NCI-H748 treated with DMSO at 0.1 percent for 48 hours (cell line): ENCODE data around the gene DRC7.
"Not testable (repeated sequence)": the region's sequence is repeated elsewhere in the genome, so short reads cannot be mapped to it uniquely, and the experiment has no call there.

Experiments used
- DNase-seq: peaks from one replicate; lab custom pipeline; 2025; lab: John Stamatoyannopoulos, UW

DRC7 gene

DNA sequence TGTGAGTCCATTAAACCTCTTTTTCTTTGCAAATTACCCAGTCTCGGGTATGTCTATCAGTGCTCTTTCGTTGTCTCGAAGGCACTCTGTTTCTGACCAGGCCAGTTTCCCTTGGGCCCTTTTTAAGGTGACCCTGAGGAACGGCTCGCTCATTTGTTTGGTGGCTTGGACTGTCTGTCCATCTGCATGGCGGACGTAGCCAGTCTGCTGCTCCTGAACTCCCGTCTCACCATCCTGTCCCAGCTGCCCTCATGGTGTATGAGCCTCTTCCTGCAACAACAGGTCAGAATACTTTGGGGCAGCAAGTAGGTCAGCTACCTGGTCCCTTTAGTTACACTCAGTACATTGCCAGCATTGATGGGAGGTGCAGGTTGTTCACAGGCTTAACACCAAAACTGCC, 19.0 kb downstream of the DRC7 start:
- no peak for DNase-seq

DNA sequence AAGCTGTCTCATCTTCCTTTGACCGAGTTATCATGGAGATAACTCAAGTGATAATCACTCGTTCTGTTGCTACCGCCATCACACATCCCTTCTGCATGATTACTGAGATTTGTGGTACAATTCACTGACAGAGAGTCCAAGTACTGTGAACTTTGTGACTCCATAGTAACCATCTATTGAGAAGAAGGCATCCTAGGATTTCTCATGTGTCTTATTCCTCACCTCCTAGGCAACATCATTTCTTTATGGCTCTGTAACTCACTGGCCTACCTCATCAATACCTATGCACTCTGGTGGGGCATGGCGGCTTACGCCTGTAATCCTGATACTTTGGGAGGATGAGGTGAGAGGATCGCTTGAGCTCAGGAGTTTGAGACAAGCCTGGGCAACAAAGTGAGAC, 19.4 kb downstream of the DRC7 start:
- no peak for DNase-seq

DNA sequence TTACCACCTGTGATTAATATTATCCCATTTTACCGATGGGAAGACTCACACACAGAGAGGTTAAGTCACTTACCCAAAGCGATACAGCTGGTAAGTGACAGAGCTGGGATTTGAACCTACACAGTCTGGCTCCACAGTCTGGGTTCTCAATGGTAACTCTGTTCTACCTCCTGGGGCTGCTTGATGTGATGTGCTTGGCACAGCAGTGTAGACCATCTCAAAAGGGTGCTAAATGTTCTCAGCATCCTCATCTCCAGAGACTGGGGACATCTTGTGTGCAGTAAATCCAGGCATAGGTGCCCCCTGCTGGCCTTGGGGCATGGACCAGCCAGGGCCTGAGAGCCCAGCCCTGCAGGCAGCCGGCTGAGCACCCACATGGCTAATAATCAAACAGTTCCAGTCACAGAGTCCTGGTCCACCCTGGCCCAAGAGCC, 25.6 kb downstream of the DRC7 start:
- DNase-seq, result no peak

DNA sequence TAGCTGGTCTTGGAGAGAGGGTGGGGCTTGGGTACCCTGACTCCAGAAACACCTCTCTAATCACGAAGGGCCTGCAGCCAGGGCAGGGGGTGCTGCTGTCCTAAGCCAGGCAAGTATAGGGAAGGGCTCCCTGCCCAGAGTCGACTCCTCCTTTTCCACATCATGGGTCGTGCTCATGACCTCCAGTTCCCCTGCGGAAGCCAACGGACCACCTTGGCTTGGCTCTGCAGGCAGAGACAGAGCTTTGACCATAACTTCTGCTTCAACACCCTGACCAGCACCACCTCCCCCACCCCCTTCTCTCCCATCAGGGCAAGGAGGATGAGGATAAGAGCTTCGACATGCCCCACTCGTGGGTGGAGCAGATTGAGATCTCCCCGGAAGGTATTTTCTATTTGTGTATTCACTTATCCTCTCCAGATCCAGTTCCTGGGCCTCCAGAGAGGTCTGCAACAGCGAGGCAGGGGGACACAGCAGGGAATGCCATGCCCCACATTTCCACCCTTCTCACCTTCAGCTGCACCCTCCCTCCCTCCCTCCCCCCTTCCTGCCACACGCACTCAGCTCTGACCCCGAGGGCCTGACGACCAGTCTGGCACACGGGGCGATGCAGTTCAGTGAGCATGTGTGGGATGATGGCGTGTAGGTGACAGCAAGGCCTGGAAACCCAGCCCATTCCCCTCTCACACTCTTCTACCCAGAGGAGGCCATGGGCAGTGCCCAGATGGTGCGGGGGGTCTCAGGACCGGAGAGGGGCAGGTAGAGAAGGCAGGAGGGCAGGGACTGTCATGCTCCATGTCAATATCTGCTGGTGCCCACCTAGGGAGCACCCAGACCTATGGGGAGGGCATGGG, 27.0 kb downstream of the DRC7 start:
- DNase-seq, result no peak

DNA sequence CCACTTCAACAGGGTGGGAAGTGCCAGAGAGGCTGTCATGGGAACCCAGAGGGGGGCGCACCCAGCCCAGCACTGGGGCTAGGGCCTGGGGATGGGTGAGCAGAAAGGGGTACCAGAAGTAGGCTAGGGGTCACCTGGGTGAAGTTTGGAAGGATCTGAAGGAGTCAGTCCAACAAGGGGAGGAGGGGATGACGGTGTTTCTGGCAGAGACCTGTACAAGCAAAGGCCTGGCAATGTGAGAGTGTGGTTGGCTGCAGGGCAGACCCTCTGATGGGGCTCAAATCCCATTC, 27.5 kb downstream of the DRC7 start:
- no peak for DNase-seq

DNA sequence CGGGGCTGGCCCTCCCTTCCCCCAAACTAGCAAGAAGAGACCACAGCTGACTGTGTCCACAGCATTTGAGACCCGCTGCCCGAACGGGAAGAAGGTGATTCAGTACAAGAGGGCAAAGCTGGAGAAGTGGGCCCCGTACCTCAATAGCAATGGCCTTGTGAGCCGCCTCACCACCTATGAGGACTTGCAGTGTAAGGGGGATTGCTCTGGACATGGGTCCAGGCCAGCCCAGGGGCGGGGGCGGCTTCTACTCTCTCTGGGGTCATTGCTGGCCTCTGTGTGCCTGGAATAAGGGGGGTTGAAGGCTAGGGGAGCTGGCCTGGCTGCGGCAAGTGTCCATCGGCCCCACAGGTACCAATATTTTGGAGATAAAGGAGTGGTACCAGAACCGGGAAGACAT, 28.0 kb downstream of the DRC7 start:
- no peak for DNase-seq

DNA sequence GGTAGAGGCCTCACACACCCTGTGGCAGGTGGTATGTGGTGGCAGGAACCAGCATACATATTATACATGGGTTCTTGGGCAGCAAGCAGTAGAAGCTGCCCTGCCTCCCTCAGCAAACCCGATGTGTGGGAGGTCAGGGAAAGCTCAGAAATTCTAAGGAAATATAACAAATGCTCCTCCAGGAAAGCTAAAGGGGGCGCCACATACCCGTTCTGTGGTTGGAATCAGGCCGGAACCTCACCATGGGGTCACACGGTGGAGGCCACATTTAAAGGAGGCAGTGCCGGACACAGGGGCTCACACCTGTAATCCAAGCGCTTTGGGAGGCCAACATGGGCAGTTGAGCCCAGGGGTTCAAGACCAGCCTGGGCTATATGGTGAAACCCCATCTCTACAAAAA, 28.6 kb downstream of the DRC7 start:
- no peak for DNase-seq

DNA sequence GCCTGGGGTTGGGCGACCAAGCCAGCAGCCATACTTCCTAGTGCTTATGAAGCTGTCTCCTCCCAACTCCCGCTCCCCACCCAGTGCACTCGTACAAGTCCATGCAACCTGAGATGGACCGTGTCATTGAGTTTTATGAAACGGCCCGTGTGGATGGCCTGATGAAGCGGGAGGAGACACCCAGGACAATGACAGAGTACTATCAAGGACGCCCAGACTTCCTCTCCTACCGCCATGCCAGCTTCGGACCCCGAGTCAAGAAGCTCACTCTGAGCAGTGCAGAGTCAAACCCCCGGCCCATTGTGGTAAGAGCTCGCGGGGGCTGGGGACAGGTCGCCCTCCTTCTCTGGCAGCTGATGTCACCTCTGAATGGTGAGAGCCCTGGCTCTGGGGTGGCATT, 29.9 kb downstream of the DRC7 start:
- DNase-seq, result no peak

DNA sequence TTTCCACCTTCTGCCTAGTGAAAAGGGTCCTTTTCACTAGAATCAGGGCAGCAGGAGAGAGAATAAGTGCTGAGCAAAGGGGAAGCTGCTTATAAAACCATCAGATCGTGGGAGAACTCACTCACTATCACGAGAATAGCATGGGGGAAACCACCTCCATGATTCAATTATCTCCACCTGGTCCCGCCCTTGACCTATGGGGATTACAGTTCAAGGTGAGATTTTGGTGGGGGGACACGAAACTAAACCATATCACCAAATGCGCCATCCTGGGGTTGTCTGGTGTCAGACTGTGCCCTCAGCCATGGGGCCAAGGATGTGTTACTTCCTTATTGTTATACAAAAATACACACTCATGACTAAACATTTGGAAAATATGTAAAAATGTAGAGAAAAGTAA, 30.5 kb downstream of the DRC7 start:
- no peak for DNase-seq

DNA sequence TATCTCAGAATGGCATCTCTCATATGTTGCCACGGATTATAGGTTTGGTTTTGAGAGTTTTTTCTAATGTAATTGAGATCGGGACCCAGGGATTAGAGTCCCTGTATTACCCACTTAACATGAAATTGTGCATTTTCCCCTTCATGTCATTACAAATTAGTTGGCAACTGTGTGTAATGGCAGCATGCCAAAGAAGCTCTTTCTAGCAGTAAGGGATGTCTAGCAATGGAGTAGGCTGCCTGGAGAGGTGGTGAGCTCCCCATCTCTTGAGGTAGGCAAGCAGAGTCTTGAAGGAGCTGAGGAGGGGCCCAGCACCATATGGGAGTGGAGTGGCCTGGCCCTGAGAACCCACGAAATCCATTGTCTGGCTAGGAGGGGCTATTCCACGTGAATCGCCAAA, 30.9 kb downstream of the DRC7 start:
- DNase-seq, result no peak

DNA sequence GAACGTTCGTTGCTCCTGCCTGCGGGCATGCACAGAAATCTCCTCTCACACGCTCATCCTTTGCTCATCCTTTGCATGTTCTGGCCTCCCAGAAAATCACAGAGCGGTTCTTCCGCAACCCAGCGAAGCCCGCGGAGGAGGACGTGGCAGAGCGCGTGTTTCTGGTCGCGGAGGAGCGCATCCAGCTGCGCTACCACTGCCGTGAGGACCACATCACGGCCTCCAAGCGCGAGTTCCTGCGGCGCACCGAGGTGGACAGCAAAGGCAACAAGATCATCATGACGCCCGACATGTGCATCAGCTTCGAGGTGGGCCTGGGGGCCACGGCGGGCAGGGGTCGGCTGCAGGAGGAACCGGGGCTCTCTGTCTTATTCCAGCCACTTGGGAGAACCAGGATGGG, 31.4 kb downstream of the DRC7 start:
- DNase-seq, result no peak

DNA sequence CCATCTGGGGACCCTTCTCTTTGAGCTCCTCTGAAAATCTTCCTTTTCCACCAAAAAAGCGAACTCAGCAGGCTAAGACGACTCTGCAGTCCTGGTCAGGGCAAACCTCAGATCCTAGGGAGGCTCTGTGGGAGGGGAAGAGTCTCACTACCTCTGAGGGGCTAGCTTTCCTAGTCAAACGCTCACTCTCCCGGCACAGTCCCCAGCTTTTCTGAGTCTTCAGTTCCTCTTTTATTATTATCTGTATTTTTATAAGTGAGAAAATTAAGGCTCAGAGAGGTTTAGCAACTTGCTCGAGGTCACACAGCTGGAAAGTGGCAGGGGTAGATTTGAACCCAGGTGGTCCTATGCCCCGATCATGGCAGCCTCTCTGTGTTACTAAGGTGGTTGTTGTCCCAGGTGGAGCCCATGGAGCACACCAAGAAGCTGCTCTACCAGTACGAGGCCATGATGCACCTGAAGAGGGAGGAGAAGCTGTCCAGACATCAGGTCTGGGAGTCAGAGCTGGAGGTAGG, 31.9 kb downstream of the DRC7 start:
- DNase-seq, result no peak

DNA sequence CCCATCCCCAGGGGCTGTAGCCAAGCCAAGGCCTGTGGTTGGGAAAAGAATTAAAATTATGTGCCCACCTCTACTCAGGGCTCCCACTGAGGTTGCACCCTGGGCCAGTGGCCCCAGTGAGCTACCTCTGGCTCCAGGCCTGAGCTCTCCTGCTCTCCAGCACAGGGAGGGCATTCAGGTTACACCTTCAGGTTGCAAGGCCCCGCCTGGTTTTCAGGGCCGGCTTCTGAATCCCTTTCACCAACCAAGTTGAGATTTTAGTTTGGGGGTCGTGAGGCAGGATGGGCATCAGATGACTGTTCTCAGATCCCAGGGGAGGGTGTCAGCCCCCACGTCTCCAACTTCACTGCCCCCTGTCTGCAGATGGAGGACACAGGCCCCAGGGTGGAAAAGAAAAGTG, 33.0 kb downstream of the DRC7 start:
- DNase-seq, result no peak

DNA sequence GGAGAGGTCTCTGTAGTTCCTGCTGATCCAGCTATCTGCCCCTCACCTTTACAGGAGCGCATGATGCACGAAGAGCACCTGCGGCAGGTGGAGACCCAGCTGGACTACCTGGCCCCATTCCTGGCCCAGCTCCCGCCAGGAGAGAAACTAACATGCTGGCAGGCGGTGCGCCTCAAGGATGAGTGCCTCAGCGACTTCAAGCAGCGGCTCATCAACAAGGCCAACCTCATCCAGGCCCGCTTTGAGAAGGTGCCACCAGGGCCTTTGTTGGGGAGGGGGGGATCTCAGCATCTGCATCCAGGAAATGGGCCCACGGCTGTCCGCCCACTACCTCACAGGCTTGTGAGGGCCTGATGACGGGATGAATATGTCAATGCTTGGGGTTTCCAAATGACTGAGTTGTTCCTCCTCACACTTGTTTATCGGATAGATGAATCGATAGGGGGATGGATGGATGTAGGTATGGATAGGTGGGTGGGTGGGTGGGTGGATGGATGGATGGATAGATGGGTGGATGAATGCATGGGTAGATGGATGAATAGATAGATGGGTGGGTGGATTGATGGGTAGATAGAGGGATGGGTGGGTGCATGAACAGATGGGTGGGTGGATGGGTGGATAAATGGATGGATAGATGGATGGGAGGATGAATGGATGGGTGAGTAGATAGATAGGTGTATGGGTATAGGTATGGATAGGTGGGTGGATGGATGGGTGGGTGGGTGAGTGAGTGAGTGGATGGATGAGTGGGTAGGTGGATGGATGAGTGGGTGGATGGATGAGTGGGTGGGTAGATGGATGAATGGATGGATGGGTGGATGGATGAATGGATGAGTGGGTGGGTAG, 34.0 kb downstream of the DRC7 start:
- no peak for DNase-seq

DNA sequence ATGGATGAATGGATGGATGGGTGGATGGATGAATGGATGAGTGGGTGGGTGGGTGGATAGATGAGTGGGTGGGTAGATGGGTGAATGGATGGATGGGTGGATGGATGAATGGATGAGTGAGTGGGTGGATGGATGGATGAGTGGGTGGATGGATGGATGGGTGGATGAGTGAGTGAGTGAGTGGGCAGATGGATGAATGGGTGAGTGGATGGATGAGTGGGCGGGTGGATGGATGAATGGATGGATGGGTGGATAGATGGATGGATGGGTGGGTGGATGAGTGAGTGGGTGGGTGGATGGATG, 34.5 kb downstream of the DRC7 start:
- no peak for DNase-seq

DNA sequence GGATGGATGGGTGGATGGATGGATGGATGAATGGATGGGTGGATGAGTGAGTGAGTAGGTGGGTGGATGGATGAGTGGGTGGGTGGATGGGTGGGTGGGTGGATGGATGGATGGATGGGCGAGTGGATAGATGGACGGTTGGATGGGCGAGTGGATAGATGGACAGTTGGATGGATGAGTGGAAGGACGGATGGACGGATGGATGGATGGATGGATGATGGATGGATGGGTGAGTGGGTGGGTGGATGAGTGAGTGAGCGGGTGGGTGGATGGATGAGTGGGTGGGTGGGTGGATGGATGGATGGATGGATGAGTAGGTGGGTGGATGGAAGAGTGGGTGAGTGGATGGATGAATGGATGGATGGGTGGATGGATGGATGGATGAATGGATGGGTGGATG, 35.2 kb downstream of the DRC7 start:
- DNase-seq, result not testable (repeated sequence)

DNA sequence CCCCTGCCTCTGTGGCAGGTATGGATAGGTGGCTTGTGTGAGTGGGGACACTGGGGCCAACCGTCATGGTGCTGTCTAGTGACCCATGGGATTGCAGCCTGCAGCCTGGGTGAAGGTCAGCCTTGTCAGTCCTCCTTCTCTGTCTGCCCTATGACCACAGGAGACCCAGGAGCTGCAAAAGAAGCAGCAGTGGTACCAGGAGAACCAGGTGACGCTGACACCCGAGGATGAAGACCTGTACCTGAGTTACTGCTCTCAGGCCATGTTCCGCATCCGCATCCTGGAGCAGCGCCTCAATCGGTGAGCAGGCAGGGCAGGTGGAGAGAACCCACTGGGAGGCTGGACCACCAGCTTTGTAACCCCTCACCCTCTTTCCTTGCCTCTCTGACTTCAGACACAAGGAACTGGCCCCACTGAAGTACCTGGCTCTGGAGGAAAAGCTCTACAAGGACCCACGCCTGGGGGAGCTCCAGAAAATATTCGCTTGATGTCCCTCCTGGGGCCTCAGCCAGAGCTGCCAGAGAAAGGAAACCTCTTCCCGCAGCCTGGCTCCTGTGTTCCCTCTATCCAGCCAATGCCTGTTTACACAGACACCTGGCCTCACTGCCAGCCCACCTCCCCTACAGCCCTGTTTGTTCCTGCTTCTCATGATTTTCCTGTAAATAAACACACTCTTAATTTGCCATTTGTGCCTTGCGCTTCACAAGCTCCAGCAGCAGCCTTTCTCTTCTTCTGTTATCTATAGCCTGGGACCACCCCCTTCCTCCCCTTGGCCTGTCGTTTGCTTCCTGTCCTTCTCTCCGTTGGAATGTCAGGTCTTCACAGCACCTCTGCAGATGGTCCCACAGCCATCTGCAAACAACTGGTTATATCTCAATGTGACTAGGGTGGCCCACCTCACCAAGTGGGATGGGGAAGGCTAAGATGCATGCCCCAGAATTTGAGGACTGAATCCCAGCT, 36.4 kb downstream of the DRC7 start:
- no peak for DNase-seq

DNA sequence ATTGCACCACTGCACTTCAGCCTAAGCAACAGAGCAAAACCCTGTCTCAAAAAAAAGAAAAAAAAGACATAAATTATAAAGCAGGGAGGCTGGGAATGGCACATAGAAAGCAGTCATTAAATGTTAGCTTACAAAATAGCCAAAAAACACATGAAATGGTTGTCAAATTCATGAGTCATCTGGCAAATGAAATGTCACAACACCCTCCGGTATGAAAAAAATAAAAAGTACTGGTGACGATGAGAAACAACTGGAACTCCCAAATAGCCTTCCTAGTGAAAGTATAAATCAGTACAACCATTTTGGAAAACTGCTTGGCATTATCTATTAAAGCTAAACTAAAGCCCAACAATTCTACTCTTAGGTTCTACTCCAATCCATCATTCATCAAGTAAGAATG, 37.4 kb downstream of the DRC7 start:
- DNase-seq, result no peak

DNA sequence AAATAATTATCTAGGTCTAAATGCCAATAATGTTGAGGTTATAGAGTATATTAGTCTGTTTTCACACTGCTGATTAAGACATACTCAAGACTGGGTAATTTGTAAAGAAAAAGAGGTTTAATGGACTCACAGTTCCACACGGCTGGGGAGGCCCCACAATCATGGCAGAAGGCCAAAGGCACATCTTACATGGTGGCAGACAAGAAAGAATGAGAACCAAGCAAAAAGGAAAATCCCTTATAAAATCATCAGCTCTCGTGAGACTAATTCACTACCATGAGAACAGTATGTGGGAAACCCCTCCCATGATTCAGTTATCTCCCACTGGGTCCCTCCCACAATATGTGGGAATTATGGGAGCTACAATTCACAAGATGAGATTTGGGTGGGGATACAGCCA, 38.1 kb downstream of the DRC7 start:
- no peak for DNase-seq

DNA sequence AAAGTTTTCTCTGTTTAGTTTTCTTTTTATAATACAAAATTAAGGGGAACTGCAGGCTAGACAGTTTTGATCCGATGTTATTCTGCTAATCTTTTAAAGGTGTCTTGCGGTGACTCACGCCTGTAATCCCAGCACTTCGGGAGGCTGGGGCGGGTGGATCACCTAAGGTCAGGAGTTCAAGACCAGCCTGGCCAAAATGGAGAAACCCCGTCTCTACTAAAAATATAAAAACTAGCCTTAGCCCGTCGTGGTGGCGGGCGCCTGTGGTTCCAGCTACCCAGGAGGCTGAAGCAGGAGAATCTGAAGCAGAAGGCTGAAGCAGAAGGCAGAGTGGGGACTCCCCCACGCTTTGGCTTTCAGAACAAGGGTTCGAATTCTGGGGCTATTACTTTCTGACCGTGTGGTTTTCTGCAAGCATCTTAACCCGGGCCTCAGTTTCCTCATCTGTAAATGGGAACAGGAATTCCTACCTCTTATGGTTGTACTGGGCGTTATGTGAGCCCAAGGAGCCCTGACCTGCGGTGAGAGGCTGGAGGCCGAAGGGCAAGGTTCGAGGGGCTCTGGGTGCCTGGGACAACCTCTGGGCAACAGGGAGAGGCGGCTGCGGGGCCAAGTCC, 39.8 kb downstream of the DRC7 start:
- DNase-seq, result no peak

DNA sequence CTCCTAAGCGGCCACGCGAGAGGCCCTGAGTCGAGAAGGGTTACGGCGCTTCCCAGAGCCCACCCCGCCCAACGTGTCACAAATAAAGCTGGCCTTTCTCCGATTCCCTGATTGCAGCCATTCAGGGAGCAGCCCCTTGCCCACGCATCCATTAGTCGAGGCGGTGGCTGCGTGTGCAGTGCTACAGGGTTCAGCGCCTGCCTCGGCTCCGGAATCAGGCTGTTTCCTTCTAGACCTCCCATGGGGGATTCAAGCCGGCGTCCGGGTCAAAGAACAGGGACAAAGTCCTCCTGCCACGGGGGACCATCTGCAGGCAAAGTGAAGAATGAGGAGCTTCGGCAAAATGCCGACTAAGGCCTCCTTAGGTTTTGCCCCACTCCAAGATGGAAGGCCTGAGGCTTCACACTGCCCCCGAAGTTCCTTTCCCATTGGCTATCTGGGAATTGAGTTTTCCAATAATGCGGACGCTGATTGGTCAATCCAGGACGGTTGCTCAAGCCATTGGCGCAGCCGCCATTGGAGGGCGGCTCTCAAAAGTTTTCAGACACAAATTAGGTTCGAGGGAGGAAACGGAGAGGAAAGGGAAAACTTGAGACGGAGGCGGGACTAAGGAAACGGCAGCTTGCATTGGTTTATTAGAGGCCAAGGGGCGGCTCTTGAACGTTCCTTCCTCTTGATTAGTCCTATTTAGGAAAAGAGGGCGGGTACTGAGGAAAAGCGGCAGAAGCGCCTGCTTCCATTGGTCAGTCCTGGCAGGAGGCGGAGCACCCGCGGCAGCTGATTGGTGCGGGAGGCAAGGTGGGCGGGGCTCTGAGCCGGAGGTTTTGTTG, 40.5 kb downstream of the DRC7 start:
- peak; percentile 96 for DNase-seq
